ENCODE results near the gene SCNN1B.
"Not testable (repeated sequence)": the region's sequence is repeated elsewhere in the genome, so short reads cannot be mapped to it uniquely, and the experiment has no call there.

SCNN1B gene

GRCh38 chr16:23388786-23389185, 86.7 kb downstream of the SCNN1B start:
- TF ChIP-seq, protein P1, sequence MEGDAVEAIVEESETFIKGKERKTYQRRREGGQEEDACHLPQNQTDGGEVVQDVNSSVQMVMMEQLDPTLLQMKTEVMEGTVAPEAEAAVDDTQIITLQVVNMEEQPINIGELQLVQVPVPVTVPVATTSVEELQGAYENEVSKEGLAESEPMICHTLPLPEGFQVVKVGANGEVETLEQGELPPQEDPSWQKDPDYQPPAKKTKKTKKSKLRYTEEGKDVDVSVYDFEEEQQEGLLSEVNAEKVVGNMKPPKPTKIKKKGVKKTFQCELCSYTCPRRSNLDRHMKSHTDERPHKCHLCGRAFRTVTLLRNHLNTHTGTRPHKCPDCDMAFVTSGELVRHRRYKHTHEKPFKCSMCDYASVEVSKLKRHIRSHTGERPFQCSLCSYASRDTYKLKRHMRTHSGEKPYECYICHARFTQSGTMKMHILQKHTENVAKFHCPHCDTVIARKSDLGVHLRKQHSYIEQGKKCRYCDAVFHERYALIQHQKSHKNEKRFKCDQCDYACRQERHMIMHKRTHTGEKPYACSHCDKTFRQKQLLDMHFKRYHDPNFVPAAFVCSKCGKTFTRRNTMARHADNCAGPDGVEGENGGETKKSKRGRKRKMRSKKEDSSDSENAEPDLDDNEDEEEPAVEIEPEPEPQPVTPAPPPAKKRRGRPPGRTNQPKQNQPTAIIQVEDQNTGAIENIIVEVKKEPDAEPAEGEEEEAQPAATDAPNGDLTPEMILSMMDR (IDR thresholded peaks at IDR 0.05; ENCODE audit: extremely low read depth, insufficient read depth, missing control alignments): no peak
- DNase-seq (ENCODE audit: low spot score): no peak
- in situ Hi-C loops (cut with MboI; ENCODE audit: low pct_unique_long_range_greater_than_20kb, low sequenced_read_pairs, unreplicated experiment): no loop called here

- DNase-seq (ENCODE audit: low spot score): no peak
- in situ Hi-C loops (cut with MboI; ENCODE audit: low pct_unique_long_range_greater_than_20kb, low sequenced_read_pairs, unreplicated experiment): no loop called here
- TF ChIP-seq, protein P1 (IDR thresholded peaks at IDR 0.05; ENCODE audit: extremely low read depth, insufficient read depth, missing control alignments): no peak
Observed at GRCh38 chr16:23389201-23389600, 87.1 kb downstream of the SCNN1B start.

GRCh38 chr16:23389936-23390335, 87.8 kb downstream of the SCNN1B start:
- in situ Hi-C loops (cut with MboI; ENCODE audit: low pct_unique_long_range_greater_than_20kb, low sequenced_read_pairs, unreplicated experiment); DNase-seq (ENCODE audit: low spot score): not testable (repeated sequence)

DNA sequence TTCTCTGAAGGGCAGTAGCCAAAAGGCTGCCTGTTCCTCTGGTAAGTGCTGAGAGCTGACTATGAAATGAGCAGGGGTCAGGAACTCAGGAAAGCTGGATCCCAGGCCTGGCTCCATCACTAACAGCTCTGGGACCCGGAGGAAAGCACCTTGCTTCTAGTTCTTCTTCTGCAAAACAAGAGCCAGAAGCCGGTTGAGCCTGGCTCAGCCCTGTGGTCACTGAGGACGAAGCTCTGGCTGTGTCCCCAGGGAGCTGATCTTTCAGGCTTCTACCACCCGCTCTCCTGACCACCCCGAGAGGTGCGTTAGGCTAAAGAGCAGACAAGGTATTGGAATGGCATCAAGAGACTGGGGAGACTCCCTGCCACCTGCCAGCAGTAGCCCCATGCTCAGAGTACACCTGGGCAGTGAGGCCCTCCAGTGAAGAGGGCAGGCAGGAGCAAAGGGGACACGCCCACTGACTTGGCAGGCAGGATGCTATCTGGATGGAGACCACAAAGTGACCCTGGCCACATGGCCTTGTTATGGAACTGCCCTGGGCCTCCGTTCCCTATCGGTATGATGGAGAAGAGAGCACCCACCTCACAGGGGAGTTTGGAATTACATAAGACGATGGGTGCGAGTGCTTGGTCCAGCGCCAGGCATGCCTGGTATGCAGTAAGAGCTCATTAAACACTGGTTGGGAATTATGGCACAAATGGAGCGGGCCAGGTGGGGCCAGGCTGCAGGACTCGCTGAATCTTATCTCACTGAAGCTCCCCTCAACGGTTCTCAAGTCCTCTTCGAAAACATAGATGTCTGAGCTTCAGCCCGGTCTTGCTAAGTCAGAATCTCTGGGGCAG, 89.5 kb downstream of the SCNN1B start:
- no peak for DNase-seq (ENCODE audit: low spot score)
- TF ChIP-seq, protein P1 (IDR thresholded peaks at IDR 0.05; ENCODE audit: extremely low read depth, insufficient read depth, missing control alignments): no peak
- in situ Hi-C loops (cut with MboI; ENCODE audit: low pct_unique_long_range_greater_than_20kb, low sequenced_read_pairs, unreplicated experiment): no loop called here

DNA sequence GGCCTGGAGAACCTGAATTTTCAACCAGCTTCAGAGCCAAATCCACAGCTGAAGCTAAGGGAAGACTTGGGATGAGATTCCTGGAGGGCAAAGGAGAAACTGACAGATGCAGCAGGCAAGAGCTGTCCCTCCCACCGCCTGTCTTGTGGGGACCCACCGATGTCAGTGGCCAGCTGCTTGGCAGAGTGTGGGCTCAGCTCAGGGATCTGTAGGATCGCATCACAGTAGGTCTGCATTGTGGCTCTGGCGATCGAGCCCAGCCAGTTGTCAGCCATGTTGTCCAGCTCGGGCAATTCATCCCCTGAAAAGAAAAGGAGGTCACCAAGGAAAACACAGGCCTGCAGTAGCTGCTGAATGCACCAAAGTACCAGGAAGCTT, 90.1 kb downstream of the SCNN1B start:
- TF ChIP-seq, protein P1 (IDR thresholded peaks at IDR 0.05; ENCODE audit: extremely low read depth, insufficient read depth, missing control alignments): no peak
- in situ Hi-C loops (cut with MboI; ENCODE audit: low pct_unique_long_range_greater_than_20kb, low sequenced_read_pairs, unreplicated experiment): no loop called here
- DNase-seq (ENCODE audit: low spot score): no peak

DNA sequence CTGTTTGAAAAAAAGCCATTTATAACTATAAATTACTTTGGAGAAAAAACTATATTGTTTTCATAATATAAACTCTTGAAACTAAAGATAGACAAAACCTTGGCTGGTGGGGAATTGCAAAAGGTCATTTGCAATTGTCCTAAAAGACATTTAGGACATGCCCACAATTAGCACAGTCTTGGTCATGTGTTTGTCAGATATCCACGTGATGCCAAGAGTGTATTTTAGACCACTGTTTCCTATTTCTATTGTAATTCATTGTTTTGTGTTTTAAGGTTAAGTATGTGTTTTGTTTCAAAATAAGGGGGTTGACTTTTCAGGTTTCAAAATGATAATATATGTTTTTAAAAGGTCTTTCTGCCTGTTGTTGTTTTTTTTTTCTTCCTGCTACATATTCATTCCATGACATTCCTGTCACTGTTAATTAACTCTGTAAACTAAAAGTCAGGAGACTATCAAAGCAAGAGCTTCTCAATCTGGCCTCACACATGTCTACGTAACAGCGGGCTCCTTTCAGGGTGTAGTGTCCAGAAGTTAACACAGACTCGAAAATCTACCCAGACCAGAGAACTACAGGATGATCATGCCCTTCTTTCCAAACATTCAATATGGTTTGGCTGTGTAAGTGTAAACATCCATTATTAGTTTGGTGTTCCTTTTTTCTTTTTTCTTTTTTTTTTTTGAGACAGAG, 92.2 kb downstream of the SCNN1B start:
- DNase-seq (ENCODE audit: low spot score): no peak
- in situ Hi-C loops (cut with MboI; ENCODE audit: low pct_unique_long_range_greater_than_20kb, low sequenced_read_pairs, unreplicated experiment): no loop called here
- TF ChIP-seq, protein P1 (IDR thresholded peaks at IDR 0.05; ENCODE audit: extremely low read depth, insufficient read depth, missing control alignments): no peak

- in situ Hi-C loops (cut with MboI; ENCODE audit: low pct_unique_long_range_greater_than_20kb, low sequenced_read_pairs, unreplicated experiment): no loop called here
- no peak for DNase-seq (ENCODE audit: low spot score)
- TF ChIP-seq, protein P1 (IDR thresholded peaks at IDR 0.05; ENCODE audit: extremely low read depth, insufficient read depth, missing control alignments): no peak
Observed at GRCh38 chr16:23395732-23396131, 93.6 kb downstream of the SCNN1B start.
